GM12878 (cell line): ENCODE results near the gene GPC5. TPM values are rescaled to one million over a fixed set of nuclear protein-coding genes. Genes with fewer than 3 reads are reported as not detected.

ENCODE experiments used
- ATAC-seq: fragments of 200-7000 bp; cut with Tn5 transposase; 3 replicates; pipeline ENCODE4 v1.9.1; 2020; ENCODE audit warnings: mild to moderate bottlenecking, moderate library complexity
- BruUV-seq: library from RNA; stranded (reverse); fragments of 400-500 nt; replicated peaks from 2 replicates; lab custom pipeline; 2021; lab: Mats Ljungman, UMichigan
- CTCF ChIA-PET: fragments of 300-600 bp; sonication (Branson Sonifier 250); formaldehyde crosslinking; extraction: SDS; loops from one replicate; lab custom pipeline; 2021; ENCODE audit warnings: inconsistent platforms; lab: Yijun Ruan, JAX
- POLR2A ChIA-PET: fragments of 350-600 bp; formaldehyde crosslinking; extraction: SDS; loops from one replicate; lab custom pipeline; 2021; ENCODE audit warnings: inconsistent platforms; lab: Charles Lee
- RAD21 ChIA-PET: fragments of 300-600 bp; sonication (Branson Sonifier 250); formaldehyde crosslinking; loops from one replicate; lab custom pipeline; 2023; ENCODE audit warnings: antibody characterized with exemption; ENCODE audit not compliant: unreplicated experiment; lab: Charles Lee
- SMC1A ChIA-PET: fragments of 300-600 bp; sonication (Branson Sonifier 250); formaldehyde crosslinking; loops from one replicate; lab custom pipeline; 2023; ENCODE audit not compliant: unreplicated experiment, uncharacterized antibody; lab: Charles Lee
- DNase-seq: peaks from one replicate; pipeline ENCODE4 v3.0.0-alpha.2; 2011; ENCODE audit warnings: low read depth, low spot score
- FAIRE-seq: peaks from 3 replicates; lab custom pipeline; 2011; peaks lifted over from hg19 to GRCh38; lab: Jason Lieb, UNC
- H2AFZ ChIP-seq: 2 replicates; pipeline ENCODE4 v1.6.0; 2011; ENCODE audit warnings: low read depth, low read length, control low read depth; ENCODE audit not compliant: control insufficient read depth
- H3K27ac ChIP-seq: 2 replicates; pipeline ENCODE4 v1.5.1; 2011; ENCODE audit warnings: control low read depth; ENCODE audit not compliant: control insufficient read depth, insufficient read depth
- H3K27me3 ChIP-seq, 2 experiments: replicated peaks in 1 of 2; 2 replicates each; pipeline versions ENCODE4 v1.6.0 to v1.6.1; 2011; ENCODE audit warnings: low read length in 1 of 2; ENCODE audit not compliant: control insufficient read depth in 2 of 2, insufficient read depth in 2 of 2
- H3K36me3 ChIP-seq, 2 experiments: 2 replicates each; pipeline ENCODE4 v1.5.1; 2011; ENCODE audit warnings: low read length in 1 of 2; ENCODE audit not compliant: control insufficient read depth in 2 of 2, insufficient read depth in 2 of 2
- H3K4me1 ChIP-seq: 2 replicates; pipeline ENCODE4 v1.6.1; 2011; ENCODE audit warnings: mild to moderate bottlenecking, low read length, moderate library complexity, mixed read lengths; ENCODE audit not compliant: control insufficient read depth, insufficient read depth
- H3K4me2 ChIP-seq: 2 replicates; pipeline ENCODE4 v1.6.0; 2011; ENCODE audit warnings: control low read depth; ENCODE audit not compliant: control insufficient read depth, insufficient read depth
- H3K4me3 ChIP-seq: fragments of 200-600 bp; sonication (generic); 2 replicates; pipeline ENCODE4 v1.5.1; 2016
- H3K79me2 ChIP-seq: 2 replicates; pipeline ENCODE4 v1.6.0; 2011; ENCODE audit warnings: low read length; ENCODE audit not compliant: control insufficient read depth, insufficient read depth
- H3K9ac ChIP-seq: 2 replicates; pipeline ENCODE4 v1.8.0; 2011; ENCODE audit warnings: low read length, control low read depth, mixed read lengths; ENCODE audit not compliant: control insufficient read depth, insufficient read depth
- H3K9me3 ChIP-seq: replicated peaks from 3 replicates; pipeline ENCODE4 v1.5.1; 2011; ENCODE audit warnings: mild to moderate bottlenecking, low read length; ENCODE audit not compliant: control insufficient read depth, insufficient read depth
- H4K20me1 ChIP-seq: 2 replicates; pipeline ENCODE4 v1.6.0; 2011; ENCODE audit not compliant: control insufficient read depth, insufficient read depth
- BMI1 ChIP-seq: fragments of 450-650 bp; IDR thresholded peaks from 2 replicates; pipeline ENCODE4 v1.6.1; 2016; ENCODE audit warnings: mild to moderate bottlenecking, moderate library complexity, borderline replicate concordance
- CBX5 ChIP-seq: sonication (generic); IDR thresholded peaks from 2 replicates; pipeline ENCODE4 v1.6.1; 2016; ENCODE audit warnings: low read depth, moderate library complexity, mild to moderate bottlenecking, inconsistent platforms
- CHD2 ChIP-seq: IDR thresholded peaks from 2 replicates; pipeline ENCODE4 v1.6.1; 2011; ENCODE audit warnings: low read depth, low read length, improper control_type of control experiment, borderline replicate concordance
- EZH2 ChIP-seq: IDR thresholded peaks from 2 replicates; pipeline ENCODE4 v1.6.1; 2012; ENCODE audit warnings: low read depth, mild to moderate bottlenecking, control low read depth, inconsistent platforms, low read length, borderline replicate concordance; ENCODE audit not compliant: control insufficient read depth
- IKZF2 ChIP-seq, 2 experiments: fragments of 450-650 bp; IDR thresholded peaks; 2 replicates each; pipeline ENCODE4 v1.6.1; 2017; ENCODE audit warnings: mild to moderate bottlenecking in 2 of 2, moderate library complexity in 2 of 2
- NFIC ChIP-seq: IDR thresholded peaks from 2 replicates; pipeline ENCODE4 v1.6.1; 2012; ENCODE audit warnings: low read depth, mild to moderate bottlenecking, inconsistent platforms, low read length, moderate library complexity
- NR2C2 ChIP-seq: IDR thresholded peaks from 2 replicates; pipeline ENCODE4 v1.6.1; 2011; ENCODE audit warnings: borderline replicate concordance, low read depth; ENCODE audit not compliant: control insufficient read depth, insufficient read length
- RAD21 ChIP-seq: IDR thresholded peaks from 2 replicates; pipeline ENCODE4 v1.6.1; 2011; ENCODE audit warnings: mild to moderate bottlenecking, low read depth, low read length, moderate library complexity; ENCODE audit not compliant: insufficient read depth
- RCOR1 ChIP-seq: conservative IDR thresholded peaks from 2 replicates; pipeline ENCODE4 v1.6.1; 2012; ENCODE audit warnings: low read depth, low read length, improper control_type of control experiment
- RFX5 ChIP-seq: IDR thresholded peaks from 2 replicates; pipeline ENCODE4 v1.6.1; 2011; ENCODE audit warnings: low read depth, low read length, improper control_type of control experiment
- TBL1XR1 ChIP-seq: IDR thresholded peaks from 2 replicates; pipeline ENCODE4 v1.6.1; 2012; ENCODE audit warnings: low read depth, low read length, improper control_type of control experiment
- WGBS: methylation state at CpG from one replicate; pipeline ENCODE4 v1.1.6; 2016; ENCODE audit warnings: low lambda C conversion rate; ENCODE audit not compliant: insufficient replicate concordance, insufficient coverage; ENCODE audit errors: missing lambda C conversion rate; 5-methylcytosine and 5-hydroxymethylcytosine counted together
- in situ Hi-C: fragments of 300-500 bp; cut with MboI; formaldehyde crosslinking; loops from 9 replicates; pipeline ENCODE4 v1.14.3; 2018; ENCODE audit warnings: mixed read lengths
- intact Hi-C: fragments of 100-400 bp; cut with micrococcal nuclease; formaldehyde crosslinking; loops from one replicate; pipeline ENCODE4 v1.14.2; 2022; ENCODE audit not compliant: unreplicated experiment
- polyA plus RNA-seq, 11 experiments: library from polyadenylated mRNA; depleted of rRNA in 4 of 11; unstranded in 6 of 11; stranded (reverse) in 5 of 11; fragments of >200 nt; fragmentation: Nextera tagmentation in 4 of 11; fragmentation: Illumina TruSeq in 1 of 11; extraction: Ambion mirVana in 4 of 11; extraction: Trizol in 1 of 11; gene quantifications; 1 replicate in 1 of 11; 2 replicates in 10 of 11; pipeline versions ENCODE4 v1.2.1 to v1.2.3, GENCODE V29; 2011 to 2016; ENCODE audit warnings: inconsistent platforms in 2 of 11, missing spikeins in 2 of 11, low read depth in 1 of 11
- total RNA-seq, 4 experiments: library from RNA; depleted of rRNA in 3 of 4; stranded (reverse); fragments of >200 nt in 3 of 4; fragmentation: Illumina TruSeq in 1 of 4; extraction: Trizol in 1 of 4; gene quantifications; 2 replicates each; pipeline versions ENCODE4 v1.2.1 to v1.2.3, GENCODE V29; 2013 to 2021
- TF ChIP-seq, protein P1 (sequence below): fragments of 450-650 bp; formaldehyde crosslinking; IDR thresholded peaks from 2 replicates; pipeline ENCODE4 v1.4.0; 2020; ENCODE audit warnings: mild to moderate bottlenecking, moderate library complexity
- TF ChIP-seq, protein P2 (sequence below): IDR thresholded peaks from 2 replicates; pipeline ENCODE4 v1.6.1; 2012; ENCODE audit warnings: low read depth, low read length, improper control_type of control experiment
- TF ChIP-seq, protein P3 (sequence below): IDR thresholded peaks from 2 replicates; pipeline ENCODE4 v1.6.1; 2012; ENCODE audit warnings: low read length, inconsistent platforms

The GPC5 gene
- total and polyA plus RNA-seq, 10 of the 15 experiments (the other 5 are each of a cell fraction or from before 2014, with no cell fraction given): 0.05 to 0.87 (median 0.44) TPM; not detected in 1

DNA sequence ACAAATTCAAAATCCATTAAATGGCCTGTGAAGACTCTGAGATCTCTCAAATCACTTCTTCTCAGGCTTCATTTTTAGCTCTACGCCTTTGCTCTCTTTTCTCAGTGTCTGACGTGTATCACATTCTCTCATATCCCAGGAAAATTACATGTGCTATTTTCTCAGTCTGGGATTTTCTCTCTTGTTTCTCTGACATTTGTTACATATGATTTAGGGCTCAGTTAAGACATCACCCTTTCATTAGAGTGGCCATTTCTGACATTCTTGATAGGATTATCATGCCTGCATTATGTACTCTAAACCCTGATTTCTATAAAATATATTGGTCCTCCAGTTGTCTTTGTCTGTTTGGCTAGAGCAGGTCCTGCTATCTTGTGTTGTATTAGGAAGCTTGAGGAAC is 136.6 kb downstream of the GPC5 start (continued):
- TF ChIP-seq, protein P1, sequence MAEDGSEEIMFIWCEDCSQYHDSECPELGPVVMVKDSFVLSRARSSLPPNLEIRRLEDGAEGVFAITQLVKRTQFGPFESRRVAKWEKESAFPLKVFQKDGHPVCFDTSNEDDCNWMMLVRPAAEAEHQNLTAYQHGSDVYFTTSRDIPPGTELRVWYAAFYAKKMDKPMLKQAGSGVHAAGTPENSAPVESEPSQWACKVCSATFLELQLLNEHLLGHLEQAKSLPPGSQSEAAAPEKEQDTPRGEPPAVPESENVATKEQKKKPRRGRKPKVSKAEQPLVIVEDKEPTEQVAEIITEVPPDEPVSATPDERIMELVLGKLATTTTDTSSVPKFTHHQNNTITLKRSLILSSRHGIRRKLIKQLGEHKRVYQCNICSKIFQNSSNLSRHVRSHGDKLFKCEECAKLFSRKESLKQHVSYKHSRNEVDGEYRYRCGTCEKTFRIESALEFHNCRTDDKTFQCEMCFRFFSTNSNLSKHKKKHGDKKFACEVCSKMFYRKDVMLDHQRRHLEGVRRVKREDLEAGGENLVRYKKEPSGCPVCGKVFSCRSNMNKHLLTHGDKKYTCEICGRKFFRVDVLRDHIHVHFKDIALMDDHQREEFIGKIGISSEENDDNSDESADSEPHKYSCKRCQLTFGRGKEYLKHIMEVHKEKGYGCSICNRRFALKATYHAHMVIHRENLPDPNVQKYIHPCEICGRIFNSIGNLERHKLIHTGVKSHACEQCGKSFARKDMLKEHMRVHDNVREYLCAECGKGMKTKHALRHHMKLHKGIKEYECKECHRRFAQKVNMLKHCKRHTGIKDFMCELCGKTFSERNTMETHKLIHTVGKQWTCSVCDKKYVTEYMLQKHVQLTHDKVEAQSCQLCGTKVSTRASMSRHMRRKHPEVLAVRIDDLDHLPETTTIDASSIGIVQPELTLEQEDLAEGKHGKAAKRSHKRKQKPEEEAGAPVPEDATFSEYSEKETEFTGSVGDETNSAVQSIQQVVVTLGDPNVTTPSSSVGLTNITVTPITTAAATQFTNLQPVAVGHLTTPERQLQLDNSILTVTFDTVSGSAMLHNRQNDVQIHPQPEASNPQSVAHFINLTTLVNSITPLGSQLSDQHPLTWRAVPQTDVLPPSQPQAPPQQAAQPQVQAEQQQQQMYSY: no peak
- no peak for TF ChIP-seq TBL1XR1
- TF ChIP-seq CBX5: no peak
- no peak for TF ChIP-seq NFIC
- no peak for TF ChIP-seq EZH2
- TF ChIP-seq, all 136 proteins: peak for 0

DNA sequence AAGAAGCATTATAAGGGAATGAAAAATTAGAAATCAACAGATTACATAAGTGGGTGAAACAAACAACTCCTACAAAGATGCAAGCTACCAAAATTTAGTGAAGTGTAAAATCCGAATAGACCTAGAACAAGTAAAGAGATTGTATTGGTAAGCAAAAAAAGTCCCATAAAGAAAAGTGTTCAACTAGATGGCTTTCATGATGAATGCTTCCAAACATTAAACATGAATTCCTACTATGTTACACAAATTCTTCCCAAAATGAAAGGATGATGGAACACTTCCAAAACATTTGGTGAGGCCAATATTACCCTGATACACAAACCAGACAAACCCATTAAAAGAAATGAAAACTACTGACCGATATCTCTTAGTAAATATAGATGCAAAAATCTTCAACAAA is 139.0 kb downstream of the GPC5 start:
- no peak overlapping the region for H3K4me2 ChIP-seq
- H3K27ac ChIP-seq: no peak overlapping the region
- H3K4me1 ChIP-seq: no peaks in the 10 kb centered on the region
- peak; percentile 27 for FAIRE-seq
- no peak for DNase-seq
- no peaks in the 10 kb centered on the region for H3K36me3 ChIP-seq
- no peak overlapping the region for H3K9ac ChIP-seq
- no peak overlapping the region for H2AFZ ChIP-seq
- H3K27me3 ChIP-seq: no peaks in the 10 kb centered on the region
- in situ Hi-C loops: no loop called here
- RAD21 ChIA-PET: no interaction called here
- TF ChIP-seq, protein P2, sequence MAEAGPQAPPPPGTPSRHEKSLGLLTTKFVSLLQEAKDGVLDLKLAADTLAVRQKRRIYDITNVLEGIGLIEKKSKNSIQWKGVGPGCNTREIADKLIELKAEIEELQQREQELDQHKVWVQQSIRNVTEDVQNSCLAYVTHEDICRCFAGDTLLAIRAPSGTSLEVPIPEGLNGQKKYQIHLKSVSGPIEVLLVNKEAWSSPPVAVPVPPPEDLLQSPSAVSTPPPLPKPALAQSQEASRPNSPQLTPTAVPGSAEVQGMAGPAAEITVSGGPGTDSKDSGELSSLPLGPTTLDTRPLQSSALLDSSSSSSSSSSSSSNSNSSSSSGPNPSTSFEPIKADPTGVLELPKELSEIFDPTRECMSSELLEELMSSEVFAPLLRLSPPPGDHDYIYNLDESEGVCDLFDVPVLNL: no peak
- TF ChIP-seq, protein P3, sequence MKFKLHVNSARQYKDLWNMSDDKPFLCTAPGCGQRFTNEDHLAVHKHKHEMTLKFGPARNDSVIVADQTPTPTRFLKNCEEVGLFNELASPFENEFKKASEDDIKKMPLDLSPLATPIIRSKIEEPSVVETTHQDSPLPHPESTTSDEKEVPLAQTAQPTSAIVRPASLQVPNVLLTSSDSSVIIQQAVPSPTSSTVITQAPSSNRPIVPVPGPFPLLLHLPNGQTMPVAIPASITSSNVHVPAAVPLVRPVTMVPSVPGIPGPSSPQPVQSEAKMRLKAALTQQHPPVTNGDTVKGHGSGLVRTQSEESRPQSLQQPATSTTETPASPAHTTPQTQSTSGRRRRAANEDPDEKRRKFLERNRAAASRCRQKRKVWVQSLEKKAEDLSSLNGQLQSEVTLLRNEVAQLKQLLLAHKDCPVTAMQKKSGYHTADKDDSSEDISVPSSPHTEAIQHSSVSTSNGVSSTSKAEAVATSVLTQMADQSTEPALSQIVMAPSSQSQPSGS: no peak
- TF ChIP-seq IKZF2 (IDR thresholded peaks at IDR 0.05) (no peak), BMI1 (no peak), CHD2 (no peak), RAD21 (no peak), CBX5 (no peak), NR2C2 (no peak), RCOR1 (no peak), RFX5 (no peak)
- TF ChIP-seq, all 136 proteins: peak for 0
- ATAC-seq: no peak
- no peaks in the 10 kb centered on the region for H3K79me2 ChIP-seq
- H3K4me3 ChIP-seq: no peak overlapping the region
- H3K9me3 ChIP-seq: no peaks in the 10 kb centered on the region
- WGBS: 39% methylated on average over 2 of the region's 2 CpGs
- no peaks in the 10 kb centered on the region for H4K20me1 ChIP-seq
- ChIA-PET SMC1A (no interaction called here), CTCF (interaction anchor here (0.6 kb wide), 1 partner anchor 73 kb away, joined by 3 read pairs; no protein-coding TSS in a partner anchor), POLR2A (no interaction called here)
- intact Hi-C loops: no loop called here
- BruUV-seq: no TSS peak
